Caco-2 (cell line): Measurements from ENCODE around the gene TMEM184C. TPM values are rescaled to one million over a fixed set of nuclear protein-coding genes. Genes with fewer than 3 reads are reported as not detected.

Experiments used
- BruUV-seq: library from RNA; stranded (reverse); fragments of 400-500 nt; replicated peaks from 2 replicates; lab custom pipeline; 2021; lab: Mats Ljungman, UMichigan
- CTCF ChIA-PET: fragments of 300-600 bp; sonication (Branson Sonifier 250); formaldehyde crosslinking; loops from one replicate; lab custom pipeline; 2022; ENCODE audit warnings: antibody characterized with exemption; lab: Charles Lee
- POLR2A ChIA-PET: fragments of 300-600 bp; sonication (Branson Sonifier 250); formaldehyde crosslinking; loops from one replicate; lab custom pipeline; 2022; ENCODE audit warnings: antibody characterized with exemption; lab: Charles Lee
- DNase-seq, 2 experiments: peaks; one replicate each; pipeline versions ENCODE4 v3.0.0 to v3.0.0-alpha.2; 2020 to 2022
- H3K27me3 ChIP-seq: replicated peaks from 2 replicates; pipeline ENCODE4 v1.6.0; 2011; ENCODE audit warnings: low read length; ENCODE audit not compliant: control insufficient read depth, insufficient read depth
- H3K36me3 ChIP-seq: 2 replicates; pipeline ENCODE4 v1.5.1; 2011; ENCODE audit warnings: low read length; ENCODE audit not compliant: control insufficient read depth, insufficient read depth
- H3K4me1 ChIP-seq: fragments of 250-450 bp; sonication (Bioruptor Pico); 2 replicates; pipeline ENCODE4 v1.5.1; 2020; ENCODE audit warnings: mild to moderate bottlenecking
- H3K4me3 ChIP-seq: 2 replicates; pipeline ENCODE4 v1.5.1; 2011; ENCODE audit warnings: low read depth, mild to moderate bottlenecking, control low read depth, low read length
- H3K9me3 ChIP-seq: fragments of 250-450 bp; sonication (Bioruptor Pico); 2 replicates; pipeline ENCODE4 v1.5.1; 2020; ENCODE audit warnings: mild to moderate bottlenecking, moderate library complexity
- H3K27ac Mint-ChIP-seq: one replicate; pipeline ENCODE4 v1.8.0; 2022; ENCODE audit warnings: mixed read lengths; ENCODE audit not compliant: unreplicated experiment
- H3K27me3 Mint-ChIP-seq: one replicate; pipeline ENCODE4 v1.8.0; 2022; ENCODE audit warnings: mixed read lengths; ENCODE audit not compliant: insufficient read depth, unreplicated experiment
- H3K36me3 Mint-ChIP-seq: one replicate; pipeline ENCODE4 v1.8.0; 2022; ENCODE audit warnings: mild to moderate bottlenecking, mixed read lengths; ENCODE audit not compliant: insufficient read depth, unreplicated experiment
- H3K4me1 Mint-ChIP-seq: one replicate; pipeline ENCODE4 v1.8.0; 2022; ENCODE audit warnings: low read depth, mixed read lengths; ENCODE audit not compliant: unreplicated experiment
- H3K4me3 Mint-ChIP-seq: one replicate; pipeline ENCODE4 v1.8.0; 2022; ENCODE audit warnings: mild to moderate bottlenecking, moderate library complexity, mixed read lengths; ENCODE audit not compliant: unreplicated experiment
- H3K9me3 Mint-ChIP-seq: one replicate; pipeline ENCODE4 v1.8.0; 2022; ENCODE audit warnings: mixed read lengths; ENCODE audit not compliant: unreplicated experiment
- intact Hi-C: fragments of 100-400 bp; cut with micrococcal nuclease; formaldehyde crosslinking; loops from one replicate; pipeline ENCODE4 v1.10.0; 2022; ENCODE audit not compliant: unreplicated experiment
- total RNA-seq: library from RNA; stranded (reverse); gene quantifications from 2 replicates; pipeline ENCODE4 v1.2.3, GENCODE V29; 2022
- TF ChIP-seq, protein P1 (sequence below), 2 experiments: fragments of 200-600 bp in 1 of 2; IDR thresholded peaks; 1 replicate in 1 of 2; 2 replicates in 1 of 2; pipeline versions ENCODE4 v1.5.1 to v1.8.0; 2011 to 2022; ENCODE audit warnings: antibody characterized with exemption in 1 of 2, control low read depth in 1 of 2, inconsistent platforms in 1 of 2, low read depth in 1 of 2, low read length in 1 of 2, mild to moderate bottlenecking in 1 of 2, moderate library complexity in 1 of 2; ENCODE audit not compliant: insufficient read depth in 1 of 2, severe bottlenecking in 1 of 2, unreplicated experiment in 1 of 2

TMEM184C gene
- total RNA-seq, 1 experiment from 2014 or later = 36.2 TPM

DNA sequence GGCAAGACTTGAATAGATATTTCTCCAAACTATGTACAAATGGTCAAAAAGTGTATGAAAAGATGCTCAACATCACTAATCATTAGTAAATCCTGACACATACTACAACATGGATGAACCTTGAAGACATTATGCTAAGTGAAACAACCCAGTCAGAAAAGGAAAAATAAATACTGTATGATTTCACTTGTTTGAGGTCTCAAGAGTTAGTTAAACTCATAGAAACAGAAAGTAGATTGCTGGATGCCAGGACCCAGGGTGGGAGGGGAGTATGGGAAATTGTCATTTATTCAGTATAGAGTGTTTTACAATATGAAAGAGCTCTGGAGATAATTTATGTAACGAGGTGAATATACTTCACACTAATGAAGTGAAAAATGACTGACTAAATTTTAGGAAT lies 34.4 kb downstream of the TMEM184C start:
- H3K9me3 ChIP-seq = no peaks in the 10 kb centered on the region
- BruUV-seq = no TSS peak
- no peaks in the 10 kb centered on the region for H3K4me1 ChIP-seq
- no peaks in the 10 kb centered on the region for H3K27me3 ChIP-seq
- CTCF ChIA-PET = no interaction called here
- Mint-ChIP-seq H3K4me3 (no peak overlapping the region), H3K9me3 (no peaks in the 10 kb centered on the region), H3K4me1 (no peaks in the 10 kb centered on the region), H3K36me3 (peaks cover 32% of the 10 kb centered on the region), H3K27me3 (no peaks in the 10 kb centered on the region), H3K27ac (no peak overlapping the region)
- no peak overlapping the region for H3K4me3 ChIP-seq
- TF ChIP-seq, protein P1, sequence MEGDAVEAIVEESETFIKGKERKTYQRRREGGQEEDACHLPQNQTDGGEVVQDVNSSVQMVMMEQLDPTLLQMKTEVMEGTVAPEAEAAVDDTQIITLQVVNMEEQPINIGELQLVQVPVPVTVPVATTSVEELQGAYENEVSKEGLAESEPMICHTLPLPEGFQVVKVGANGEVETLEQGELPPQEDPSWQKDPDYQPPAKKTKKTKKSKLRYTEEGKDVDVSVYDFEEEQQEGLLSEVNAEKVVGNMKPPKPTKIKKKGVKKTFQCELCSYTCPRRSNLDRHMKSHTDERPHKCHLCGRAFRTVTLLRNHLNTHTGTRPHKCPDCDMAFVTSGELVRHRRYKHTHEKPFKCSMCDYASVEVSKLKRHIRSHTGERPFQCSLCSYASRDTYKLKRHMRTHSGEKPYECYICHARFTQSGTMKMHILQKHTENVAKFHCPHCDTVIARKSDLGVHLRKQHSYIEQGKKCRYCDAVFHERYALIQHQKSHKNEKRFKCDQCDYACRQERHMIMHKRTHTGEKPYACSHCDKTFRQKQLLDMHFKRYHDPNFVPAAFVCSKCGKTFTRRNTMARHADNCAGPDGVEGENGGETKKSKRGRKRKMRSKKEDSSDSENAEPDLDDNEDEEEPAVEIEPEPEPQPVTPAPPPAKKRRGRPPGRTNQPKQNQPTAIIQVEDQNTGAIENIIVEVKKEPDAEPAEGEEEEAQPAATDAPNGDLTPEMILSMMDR (IDR thresholded peaks at IDR 0.05; ENCODE audit: insufficient read depth in 1 of 2, low read depth in 1 of 2, low read length in 1 of 2, severe bottlenecking in 1 of 2, unreplicated experiment in 1 of 2) = no peak
- POLR2A ChIA-PET = no interaction called here
- intact Hi-C loops = no loop called here
- H3K36me3 ChIP-seq = no peaks in the 10 kb centered on the region
- no peak for DNase-seq

DNA sequence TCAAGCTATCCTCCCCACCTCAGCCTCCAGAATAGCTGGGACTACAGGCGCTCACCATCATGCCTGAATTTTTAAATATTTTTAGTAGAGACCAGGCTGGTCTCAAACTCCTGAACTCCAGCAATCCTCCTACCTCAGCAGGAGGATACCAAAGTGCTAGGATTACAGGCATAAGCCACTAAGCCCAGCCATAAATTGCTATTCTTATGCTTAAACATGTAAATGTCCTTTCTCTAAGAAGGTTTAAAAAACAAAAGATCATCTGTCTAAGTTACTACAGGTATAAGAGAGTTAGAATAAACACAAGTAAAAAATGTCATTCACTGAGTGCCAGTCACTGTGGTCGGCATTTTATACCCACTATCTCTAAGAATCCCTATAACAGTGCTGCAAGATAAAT lies 38.4 kb downstream of the TMEM184C start:
- Histone ChIP-seq H3K9me3 (no peaks in the 10 kb centered on the region), H3K36me3 (no peaks in the 10 kb centered on the region), H3K27me3 (no peaks in the 10 kb centered on the region), H3K4me3 (no peak overlapping the region), H3K4me1 (no peaks in the 10 kb centered on the region)
- intact Hi-C loops = no loop called here
- H3K36me3 Mint-ChIP-seq = peaks cover 26% of the 10 kb centered on the region
- H3K27ac Mint-ChIP-seq = no peak overlapping the region
- H3K27me3 Mint-ChIP-seq = no peaks in the 10 kb centered on the region
- no peak for DNase-seq
- ChIA-PET POLR2A (no interaction called here), CTCF (no interaction called here)
- H3K4me3 Mint-ChIP-seq = no peak overlapping the region
- TF ChIP-seq, protein P1 (IDR thresholded peaks at IDR 0.05; ENCODE audit: insufficient read depth in 1 of 2, low read depth in 1 of 2, low read length in 1 of 2, severe bottlenecking in 1 of 2, unreplicated experiment in 1 of 2) = no peak
- no peaks in the 10 kb centered on the region for H3K9me3 Mint-ChIP-seq
- BruUV-seq = no TSS peak
- H3K4me1 Mint-ChIP-seq = no peaks in the 10 kb centered on the region

DNA sequence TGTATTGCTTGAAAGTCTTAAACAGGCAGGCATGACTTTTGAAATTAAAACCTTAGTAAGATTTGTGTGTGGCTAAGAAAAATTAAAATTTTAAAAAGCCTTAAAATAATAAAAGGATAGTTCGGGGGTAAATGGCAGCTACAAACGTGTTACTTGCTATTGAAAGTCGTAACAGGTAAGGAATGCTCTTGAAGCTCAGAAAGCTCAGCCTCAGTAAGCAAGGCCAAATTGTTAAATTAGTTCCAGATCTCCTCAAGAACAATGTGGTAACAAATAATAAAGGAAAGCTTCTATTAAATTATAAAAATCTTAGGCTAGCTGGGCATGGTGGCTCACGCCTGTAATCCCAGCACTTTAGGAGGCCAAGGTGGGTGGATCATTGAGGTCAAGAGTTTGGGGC lies 41.3 kb downstream of the TMEM184C start:
- Mint-ChIP-seq H3K27ac (no peak overlapping the region), H3K4me1 (no peaks in the 10 kb centered on the region), H3K9me3 (no peaks in the 10 kb centered on the region), H3K36me3 (peaks cover 18% of the 10 kb centered on the region), H3K4me3 (no peak overlapping the region), H3K27me3 (no peaks in the 10 kb centered on the region)
- Histone ChIP-seq H3K27me3 (no peaks in the 10 kb centered on the region), H3K36me3 (no peaks in the 10 kb centered on the region), H3K4me1 (no peaks in the 10 kb centered on the region), H3K4me3 (no peak overlapping the region), H3K9me3 (no peaks in the 10 kb centered on the region)
- no TSS peak for BruUV-seq
- intact Hi-C loops = no loop called here
- TF ChIP-seq, protein P1 (IDR thresholded peaks at IDR 0.05; ENCODE audit: insufficient read depth in 1 of 2, low read depth in 1 of 2, low read length in 1 of 2, severe bottlenecking in 1 of 2, unreplicated experiment in 1 of 2) = no peak
- POLR2A ChIA-PET = no interaction called here
- CTCF ChIA-PET = no interaction called here
- no peak for DNase-seq
